Stomach (tissue), 9 donors: ENCODE data around the gene RPAP3. TPM values are rescaled to one million over a fixed set of nuclear protein-coding genes. Genes with fewer than 3 reads are reported as not detected.
A peak's percentile ranks its signal among the peaks of the same experiment; 100 is the strongest.

Experiments used
- DNase-seq, 2 donors: peaks; one replicate each; pipeline versions ENCODE4 v3.0.0 to v3.0.0-alpha.2; 2013 to 2019
- H3K27ac ChIP-seq, 5 donors: fragments of 200-600 bp in 4 of 5; sonication (generic) in 4 of 5; one replicate each; pipeline ENCODE4 v1.5.1; 2013 to 2019; ENCODE audit warnings: mild to moderate bottlenecking in 1 of 5, moderate library complexity in 1 of 5
- H3K27me3 ChIP-seq, 3 donors: fragments of 200-600 bp; sonication (generic); one replicate each; pipeline ENCODE4 v1.5.1; 2017 to 2019; ENCODE audit warnings: mixed run types in 1 of 3
- H3K36me3 ChIP-seq, 4 donors: fragments of 200-600 bp; sonication (generic); 1 replicate in 3 of 4; 2 replicates in 1 of 4; pipeline ENCODE4 v1.5.1; 2016 to 2019
- H3K4me1 ChIP-seq, 4 donors: fragments of 200-600 bp; sonication (generic); one replicate each; pipeline ENCODE4 v1.5.1; 2016 to 2019
- H3K4me3 ChIP-seq, 4 donors: fragments of 200-600 bp; sonication (generic) in 3 of 4; one replicate each; pipeline ENCODE4 v1.5.1; 2016 to 2019; ENCODE audit warnings: mild to moderate bottlenecking in 1 of 4
- H3K9me3 ChIP-seq, 4 donors: fragments of 200-600 bp; sonication (generic); one replicate each; pipeline ENCODE4 v1.5.1; 2016 to 2019
- EP300 ChIP-seq: sonication (generic); formaldehyde crosslinking; IDR thresholded peaks from one replicate; pipeline ENCODE4 v1.6.1; 2017; ENCODE audit warnings: antibody characterized with exemption
- POLR2A ChIP-seq, 4 donors: fragments of 450-650 bp; IDR thresholded peaks; one replicate each; pipeline ENCODE4 v1.6.1; 2016; ENCODE audit warnings: antibody characterized with exemption in 4 of 4, control low read depth in 2 of 4, mild to moderate bottlenecking in 1 of 4, moderate library complexity in 1 of 4
- POLR2AphosphoS5 ChIP-seq, 3 donors: sonication (generic); formaldehyde crosslinking; IDR thresholded peaks; one replicate each; pipeline ENCODE4 v1.6.1; 2016; ENCODE audit warnings: antibody characterized with exemption in 3 of 3
- WGBS, 5 donors: extraction: QIAGEN DNeasy Blood & Tissue Kit in 3 of 5; methylation state at CpG; one replicate each; pipeline versions ENCODE4 v1.1.5 to v1.1.7; 2013 to 2018; 5-methylcytosine and 5-hydroxymethylcytosine counted together
- intact Hi-C: fragments of 100-400 bp; cut with DNase I; formaldehyde crosslinking; loops from one replicate; pipeline ENCODE4 v1.15.1; 2023; ENCODE audit warnings: low total_unique reads
- polyA plus RNA-seq, 3 donors: library from polyadenylated mRNA; stranded (reverse); fragments of 200-250 nt; gene quantifications; one replicate each; pipeline ENCODE4 v1.2.3, GENCODE V29; 2013
- total RNA-seq, 5 donors: library from RNA; depleted of rRNA; stranded (reverse); fragments of >200 nt; gene quantifications; one replicate each; pipeline versions ENCODE4 v1.1.0 to v1.2.3, GENCODE V29; 2014 to 2016
- TF ChIP-seq, protein P1 (sequence below), 7 experiments: fragments of 450-650 bp in 4 of 7; fragments of 200-600 bp in 3 of 7; sonication (generic) in 3 of 7; IDR thresholded peaks; one replicate each; pipeline ENCODE4 v1.5.1; 2016 to 2019; ENCODE audit warnings: antibody characterized with exemption in 7 of 7, control low read depth in 2 of 7, mild to moderate bottlenecking in 1 of 7
- donor health status: healthy with polysubstance abuse.
- donor health status: Bipolar disorder and iron deficiency.
- donor health status: healthy.

The RPAP3 gene
- total and polyA plus RNA-seq, 8 donors: 3.5 to 47.4 (median 11.5) TPM

- peaks cover 0 to 15% (median 10%) of the 10 kb centered on the region in 4 donors for H3K36me3 ChIP-seq
- no peak overlapping the region for H3K27ac ChIP-seq
- no peaks in the 10 kb centered on the region for H3K27me3 ChIP-seq
- WGBS, 5 donors: 55 to 70% (median 59%) methylated on average over 7 of the region's 7 CpGs
- H3K4me3 ChIP-seq: no peak overlapping the region
- peaks cover 19 to 31% (median 25%) of the 10 kb centered on the region in 4 donors for H3K4me1 ChIP-seq
- intact Hi-C loops: no loop called here
- TF ChIP-seq EP300 (no peak), POLR2A (IDR thresholded peaks at IDR 0.05) (no peak), POLR2AphosphoS5 (IDR thresholded peaks at IDR 0.05) (peak in 1 of 3 donors; percentile 53)
- TF ChIP-seq, protein P1, sequence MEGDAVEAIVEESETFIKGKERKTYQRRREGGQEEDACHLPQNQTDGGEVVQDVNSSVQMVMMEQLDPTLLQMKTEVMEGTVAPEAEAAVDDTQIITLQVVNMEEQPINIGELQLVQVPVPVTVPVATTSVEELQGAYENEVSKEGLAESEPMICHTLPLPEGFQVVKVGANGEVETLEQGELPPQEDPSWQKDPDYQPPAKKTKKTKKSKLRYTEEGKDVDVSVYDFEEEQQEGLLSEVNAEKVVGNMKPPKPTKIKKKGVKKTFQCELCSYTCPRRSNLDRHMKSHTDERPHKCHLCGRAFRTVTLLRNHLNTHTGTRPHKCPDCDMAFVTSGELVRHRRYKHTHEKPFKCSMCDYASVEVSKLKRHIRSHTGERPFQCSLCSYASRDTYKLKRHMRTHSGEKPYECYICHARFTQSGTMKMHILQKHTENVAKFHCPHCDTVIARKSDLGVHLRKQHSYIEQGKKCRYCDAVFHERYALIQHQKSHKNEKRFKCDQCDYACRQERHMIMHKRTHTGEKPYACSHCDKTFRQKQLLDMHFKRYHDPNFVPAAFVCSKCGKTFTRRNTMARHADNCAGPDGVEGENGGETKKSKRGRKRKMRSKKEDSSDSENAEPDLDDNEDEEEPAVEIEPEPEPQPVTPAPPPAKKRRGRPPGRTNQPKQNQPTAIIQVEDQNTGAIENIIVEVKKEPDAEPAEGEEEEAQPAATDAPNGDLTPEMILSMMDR (IDR thresholded peaks at IDR 0.05): peak in 6 of 7 experiments; percentile 49 to 99 (median 95)
- DNase-seq: peak; percentile 70
- no peaks in the 10 kb centered on the region for H3K9me3 ChIP-seq
Measured at GRCh38 chr12:47742253-47742825, 36.5 kb upstream of the RPAP3 start.

GRCh38 chr12:47741340-47741703 is 35.5 kb upstream of the RPAP3 start:
- intact Hi-C loops: no loop called here
- no peak overlapping the region for H3K4me3 ChIP-seq
- peaks cover 0 to 5% (median 1%) of the 10 kb centered on the region in 4 donors for H3K36me3 ChIP-seq
- peak; percentile 66 to 82 for DNase-seq
- 13 to 25% (median 19%) methylated on average over 4 of the region's 4 CpGs for WGBS, 5 donors
- peak overlapping the region in 2 of 5 donors; percentile 32 to 42 for H3K27ac ChIP-seq
- no peaks in the 10 kb centered on the region for H3K27me3 ChIP-seq
- TF ChIP-seq POLR2A (IDR thresholded peaks at IDR 0.05): no peak
- no peak for TF ChIP-seq EP300
- TF ChIP-seq POLR2AphosphoS5 (IDR thresholded peaks at IDR 0.05): no peak
- TF ChIP-seq, protein P1 (IDR thresholded peaks at IDR 0.05): no peak
- peaks cover 28 to 41% (median 36%) of the 10 kb centered on the region in 4 donors for H3K4me1 ChIP-seq
- H3K9me3 ChIP-seq: no peaks in the 10 kb centered on the region

DNA sequence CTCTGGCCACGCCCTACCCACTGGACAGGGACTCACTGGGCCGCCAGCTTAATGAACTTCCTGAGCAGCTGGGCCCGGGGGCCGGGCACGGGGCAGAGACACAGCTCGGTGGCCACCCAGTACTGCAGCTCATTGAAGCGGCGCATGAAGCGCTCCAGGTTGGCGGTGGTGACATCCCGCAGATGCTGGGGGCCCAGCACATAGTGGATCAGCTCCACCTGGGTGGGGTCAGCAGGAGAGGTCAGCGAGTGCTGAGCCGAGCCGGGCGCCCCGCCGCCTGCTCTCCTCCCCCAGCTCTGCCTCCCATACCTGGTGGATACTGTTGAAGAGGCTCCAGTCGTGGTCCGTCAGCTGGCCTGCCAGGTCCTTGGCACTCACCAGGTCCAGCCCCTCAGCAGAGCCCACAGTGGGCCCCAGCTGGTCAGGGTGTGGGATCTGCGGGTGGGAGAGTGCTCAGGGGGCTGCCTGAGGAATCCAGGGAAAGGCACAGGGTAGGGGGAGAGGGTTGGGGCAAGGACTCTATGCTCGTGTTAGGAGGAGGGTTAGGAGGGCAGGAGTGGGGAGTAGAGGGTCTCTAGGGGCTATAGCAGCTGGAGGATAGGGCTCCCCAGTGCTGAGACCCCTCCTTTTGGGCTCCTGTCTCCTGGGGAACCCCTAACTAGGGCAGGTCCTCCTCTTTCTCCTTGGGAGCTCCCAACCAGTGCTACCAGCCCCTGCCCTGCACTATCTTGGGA is 34.9 kb upstream of the RPAP3 start:
- no peaks in the 10 kb centered on the region for H3K9me3 ChIP-seq
- no peaks in the 10 kb centered on the region for H3K36me3 ChIP-seq
- intact Hi-C loops: no loop called here
- H3K4me1 ChIP-seq: peaks cover 33 to 47% (median 41%) of the 10 kb centered on the region in 4 donors
- WGBS, 5 donors: 73 to 84% (median 81%) methylated on average over 15 to 21 of the region's 21 CpGs
- TF ChIP-seq POLR2AphosphoS5 (IDR thresholded peaks at IDR 0.05): no peak
- no peak for TF ChIP-seq EP300
- TF ChIP-seq, protein P1 (IDR thresholded peaks at IDR 0.05): no peak
- no peak for TF ChIP-seq POLR2A (IDR thresholded peaks at IDR 0.05)
- no peaks in the 10 kb centered on the region for H3K27me3 ChIP-seq
- H3K27ac ChIP-seq: peak overlapping the region in 4 of 5 donors; percentile 16 to 53 (median 40)
- DNase-seq: no peak
- no peak overlapping the region for H3K4me3 ChIP-seq

DNA sequence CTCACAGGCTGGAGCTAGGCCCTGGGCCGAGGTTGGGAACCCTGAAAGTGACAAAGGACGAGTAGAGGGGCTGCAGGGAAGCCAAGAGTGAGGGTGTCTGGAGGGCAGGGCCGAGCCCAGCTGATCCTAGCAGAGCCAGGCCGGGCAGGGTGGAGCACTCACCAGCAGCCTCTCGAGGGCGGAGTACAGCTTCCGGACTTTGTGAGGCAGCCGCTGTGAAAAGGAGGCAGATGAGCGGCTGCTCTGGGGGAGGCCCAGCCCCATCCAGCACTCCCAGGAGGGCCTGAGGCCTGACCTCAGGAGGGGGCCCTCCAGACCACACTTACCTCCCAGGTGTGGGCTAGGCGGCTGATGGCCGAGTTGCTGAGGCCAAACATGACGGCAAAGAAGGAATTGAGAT is 34.1 kb upstream of the RPAP3 start:
- Histone ChIP-seq H3K9me3 (no peaks in the 10 kb centered on the region), H3K4me1 (peaks cover 41 to 55% (median 49%) of the 10 kb centered on the region in 4 donors), H3K27ac (peak overlapping the region in 2 of 5 donors; percentile 49 to 53), H3K4me3 (no peak overlapping the region), H3K36me3 (no peaks in the 10 kb centered on the region), H3K27me3 (no peaks in the 10 kb centered on the region)
- intact Hi-C loops: no loop called here
- TF ChIP-seq POLR2AphosphoS5 (IDR thresholded peaks at IDR 0.05) (no peak), EP300 (no peak), POLR2A (IDR thresholded peaks at IDR 0.05) (no peak)
- TF ChIP-seq, protein P1 (IDR thresholded peaks at IDR 0.05): no peak
- WGBS, 5 donors: 64 to 88% (median 74%) methylated on average over 10 to 12 of the region's 12 CpGs
- DNase-seq: no peak
